ENCODE data around the gene IL23R. TPM values are rescaled to one million over a fixed set of nuclear protein-coding genes. Genes with fewer than 3 reads are reported as not detected.

Gene IL23R
- total RNA-seq, 1 experiment from 2014 or later: not detected

GRCh38 chr1:67135354-67135753 lies 30.9 kb upstream of the IL23R start:
- Histone ChIP-seq H3K4me1 (ENCODE audit: control insufficient read depth in 1 of 2, insufficient read depth in 2 of 2, low read length in 2 of 2) (no peaks in the 10 kb centered on the region), H3K36me3 (ENCODE audit: control insufficient read depth in 1 of 2, insufficient read depth in 2 of 2, low read length in 2 of 2) (no peaks in the 10 kb centered on the region), H3K9me2 (ENCODE audit: insufficient read depth) (no peaks in the 10 kb centered on the region), H3K27me3 (ENCODE audit: insufficient read depth, low read length) (no peaks in the 10 kb centered on the region), H3K9me3 (ENCODE audit: control insufficient read depth in 1 of 2, insufficient read depth in 1 of 2, low read depth in 1 of 2, low read length in 2 of 2) (no peaks in the 10 kb centered on the region), H3K4me2 (ENCODE audit: low read length) (no peak overlapping the region), H3K27ac (ENCODE audit: low read depth, low read length) (no peak overlapping the region), H3K4me3 (replicated peaks in 1 of 2; ENCODE audit: low read depth in 1 of 2, low read length in 2 of 2) (no peak overlapping the region), H3K9ac (ENCODE audit: low read length) (no peak overlapping the region), H2AFZ (ENCODE audit: low read depth, low read length, poor library complexity, severe bottlenecking) (no peak overlapping the region), H3K79me2 (ENCODE audit: insufficient read depth, low read length) (no peaks in the 10 kb centered on the region), H4K20me1 (ENCODE audit: insufficient read depth) (no peaks in the 10 kb centered on the region; the same call in 1 of the 2 replicates)
- no peak for ATAC-seq
- POLR2A ChIA-PET: no interaction called here
- no TSS peak for BruUV-seq (replicated peaks)
- intact Hi-C loops (cut with micrococcal nuclease): no loop called here
- RAD21 ChIA-PET (ENCODE audit: low non-redundant PET in 1 of 2, low total read pairs in 2 of 2, uncharacterized antibody in 2 of 2, unreplicated experiment in 2 of 2): no interaction called here
- no peak for TF ChIP-seq ATF3 (IDR thresholded peaks at IDR 0.05)
- TF ChIP-seq EZH2phosphoT487 (IDR thresholded peaks at IDR 0.05; ENCODE audit: borderline replicate concordance): no peak
- TF ChIP-seq REST (IDR thresholded peaks at IDR 0.05; ENCODE audit: low read depth): no peak
- TF ChIP-seq ELF1 (IDR thresholded peaks at IDR 0.05; ENCODE audit: borderline replicate concordance, low read depth): no peak
- no peak for TF ChIP-seq SRF (IDR thresholded peaks at IDR 0.05; ENCODE audit: low read depth)
- TF ChIP-seq POLR2A (IDR thresholded peaks at IDR 0.05; ENCODE audit: borderline replicate concordance, extremely low read depth, insufficient read depth, insufficient read length): no peak
- no peak for TF ChIP-seq CTCF (IDR thresholded peaks at IDR 0.05 in 2 of 3, conservative IDR thresholded peaks at IDR 0.05 in 1 of 3; ENCODE audit: borderline replicate concordance in 1 of 3, insufficient read depth in 1 of 3, low read depth in 2 of 3, low read length in 2 of 3)
- no peak for TF ChIP-seq CBX3 (IDR thresholded peaks at IDR 0.05; ENCODE audit: low read depth)
- no peak for TF ChIP-seq EGR1 (IDR thresholded peaks at IDR 0.05; ENCODE audit: low read depth)
- TF ChIP-seq CEBPB (IDR thresholded peaks at IDR 0.05; ENCODE audit: low read depth): no peak
- no peak for TF ChIP-seq MAX (IDR thresholded peaks at IDR 0.05)
- TF ChIP-seq SP1 (IDR thresholded peaks at IDR 0.05; ENCODE audit: low read depth): no peak
- TF ChIP-seq SIN3A (IDR thresholded peaks at IDR 0.05; ENCODE audit: low read depth): no peak
- no peak for TF ChIP-seq TCF7L2 (IDR thresholded peaks at IDR 0.05; ENCODE audit: borderline replicate concordance, extremely low read depth, insufficient read depth, insufficient read length)
- TF ChIP-seq JUND (IDR thresholded peaks at IDR 0.05): no peak
- TF ChIP-seq YY1 (IDR thresholded peaks at IDR 0.05; ENCODE audit: extremely low read depth, insufficient replicate concordance, low read depth, low read length): no peak
- TF ChIP-seq FOSL1 (IDR thresholded peaks at IDR 0.05; ENCODE audit: low read depth): no peak
- CTCF ChIA-PET: no interaction called here
- no peak for DNase-seq (ENCODE audit: low read depth, low spot score)

All from HCT116 (cell line).